Osteocyte (in vitro differentiated cells): Measurements from ENCODE around the gene ZNG1B. TPM values are rescaled to one million over a fixed set of nuclear protein-coding genes. Genes with fewer than 3 reads are reported as not detected.
"Not testable (repeated sequence)": the region's sequence is repeated elsewhere in the genome, so short reads cannot be mapped to it uniquely, and the experiment has no call there.

Experiments used
- DNase-seq: peaks from one replicate; pipeline ENCODE4 v3.0.0; 2021; ENCODE audit warnings: mixed read lengths; ENCODE audit not compliant: unreplicated experiment; ENCODE audit errors: extremely low spot score
- H3K27ac Mint-ChIP-seq: one replicate; pipeline ENCODE4 v1.8.0; 2021; ENCODE audit warnings: mild to moderate bottlenecking, mixed read lengths; ENCODE audit not compliant: unreplicated experiment
- H3K27me3 Mint-ChIP-seq: one replicate; pipeline ENCODE4 v1.8.0; 2021; ENCODE audit warnings: mixed read lengths; ENCODE audit not compliant: unreplicated experiment
- H3K36me3 Mint-ChIP-seq: one replicate; pipeline ENCODE4 v1.8.0; 2021; ENCODE audit warnings: mixed read lengths; ENCODE audit not compliant: unreplicated experiment
- H3K4me1 Mint-ChIP-seq: one replicate; pipeline ENCODE4 v1.8.0; 2021; ENCODE audit warnings: mixed read lengths; ENCODE audit not compliant: unreplicated experiment
- H3K4me3 Mint-ChIP-seq: one replicate; pipeline ENCODE4 v1.8.0; 2021; ENCODE audit warnings: mild to moderate bottlenecking, moderate library complexity, mixed read lengths; ENCODE audit not compliant: unreplicated experiment
- H3K9me3 Mint-ChIP-seq: one replicate; pipeline ENCODE4 v1.8.0; 2021; ENCODE audit warnings: mixed read lengths; ENCODE audit not compliant: unreplicated experiment
- total RNA-seq: library from RNA; stranded (reverse); gene quantifications from 2 replicates; pipeline ENCODE4 v1.2.1, GENCODE V29; 2021

ZNG1B gene
- total RNA-seq, 1 donor from 2014 or later, result 33.8 TPM

DNA sequence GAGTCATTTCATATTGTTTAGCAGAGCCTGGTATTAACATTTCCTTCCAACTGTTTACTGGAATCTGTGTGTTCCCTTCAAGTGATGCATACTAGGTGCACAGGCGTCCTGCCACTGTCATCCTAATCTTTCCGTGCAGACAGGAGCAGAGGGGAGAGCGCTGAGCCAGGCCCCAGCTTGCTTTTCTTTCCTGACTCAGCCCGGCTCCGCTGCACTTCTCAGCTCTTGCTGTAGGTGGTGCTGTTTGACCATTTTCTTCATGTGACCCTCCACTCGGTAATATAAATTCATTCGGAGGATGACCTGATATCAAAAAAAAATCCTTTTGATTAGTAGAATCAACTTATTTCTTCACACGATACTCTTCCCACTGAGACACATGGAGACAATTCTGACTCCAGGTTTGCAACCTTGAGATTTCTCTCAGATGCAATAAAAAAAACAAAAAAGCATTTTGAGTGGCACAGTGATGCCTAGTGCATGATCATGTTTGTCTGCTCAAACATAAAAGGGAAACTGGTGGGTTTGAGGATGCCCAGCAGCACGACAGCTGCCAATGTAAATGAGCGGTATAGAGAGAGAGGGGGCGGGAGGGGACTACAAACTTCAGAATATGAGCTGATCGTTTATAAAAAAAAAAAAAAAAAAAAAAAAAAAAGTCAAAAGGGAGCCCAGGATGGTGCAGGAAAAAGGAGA, 90.0 kb downstream of the ZNG1B start:
- not testable (repeated sequence) for DNase-seq, H3K9me3 Mint-ChIP-seq, H3K27ac Mint-ChIP-seq, H3K4me3 Mint-ChIP-seq, H3K4me1 Mint-ChIP-seq, H3K27me3 Mint-ChIP-seq, H3K36me3 Mint-ChIP-seq

DNA sequence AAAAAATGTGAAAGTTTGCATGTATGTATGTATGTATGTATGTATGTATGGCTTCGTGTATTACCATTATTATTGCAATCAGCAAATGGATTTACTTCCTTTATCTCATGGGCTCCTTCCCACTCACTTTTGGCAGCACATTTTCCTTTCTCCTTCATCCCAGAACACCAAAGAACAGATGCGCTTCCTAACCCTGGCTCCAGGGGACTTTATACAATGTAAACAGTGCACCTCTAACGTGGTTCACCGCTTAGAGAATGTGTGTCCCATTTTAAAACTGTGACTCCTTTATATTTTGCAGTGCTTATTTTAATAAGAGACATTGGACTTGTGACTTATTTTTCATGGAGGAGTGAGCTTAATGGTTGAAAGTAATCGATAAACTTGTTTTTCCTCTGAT, 90.6 kb downstream of the ZNG1B start:
- H3K4me1 Mint-ChIP-seq, H3K4me3 Mint-ChIP-seq, H3K36me3 Mint-ChIP-seq, H3K9me3 Mint-ChIP-seq, H3K27me3 Mint-ChIP-seq, DNase-seq, H3K27ac Mint-ChIP-seq: not testable (repeated sequence)

DNA sequence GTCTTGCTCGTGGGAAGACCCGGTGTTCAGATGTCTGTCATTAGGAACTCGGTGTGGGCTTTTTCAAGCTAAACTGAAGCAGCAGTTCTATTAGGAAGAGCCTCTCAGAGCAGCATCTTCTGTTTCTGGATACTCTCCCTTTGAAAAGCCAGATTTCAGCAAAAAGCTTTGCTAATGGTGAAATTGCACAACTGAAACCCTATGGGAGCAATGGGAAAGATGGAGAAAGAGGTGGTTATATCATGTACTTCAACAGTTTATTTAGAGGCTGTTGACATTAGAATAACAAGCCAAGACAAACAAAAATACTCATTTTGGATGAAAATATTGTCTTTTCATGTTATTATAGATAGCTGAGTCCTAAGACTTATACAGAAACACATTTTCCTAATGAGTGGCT, 91.4 kb downstream of the ZNG1B start:
- not testable (repeated sequence) for H3K9me3 Mint-ChIP-seq, H3K4me3 Mint-ChIP-seq

DNA sequence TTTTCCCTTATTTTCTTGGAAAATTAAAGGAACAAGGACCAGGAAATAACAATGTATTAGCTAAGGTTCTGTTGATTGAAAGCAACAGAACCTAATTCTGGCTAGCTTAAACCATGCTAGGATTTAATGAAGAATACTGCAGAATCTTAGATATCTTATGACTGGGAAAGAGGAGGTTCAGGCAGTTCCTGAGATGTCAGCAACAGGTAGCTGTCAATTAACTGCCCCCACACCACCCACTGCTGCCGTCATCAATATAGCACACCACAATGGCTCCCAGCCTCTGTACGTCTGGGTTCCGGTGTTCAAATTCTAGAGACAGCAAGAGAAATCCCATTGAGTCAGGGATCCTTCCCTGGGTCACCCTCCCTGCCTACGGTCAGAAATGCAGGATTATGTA, 95.5 kb downstream of the ZNG1B start:
- not testable (repeated sequence) for H3K4me1 Mint-ChIP-seq, H3K4me3 Mint-ChIP-seq, H3K27ac Mint-ChIP-seq, H3K36me3 Mint-ChIP-seq, DNase-seq, H3K9me3 Mint-ChIP-seq
- H3K27me3 Mint-ChIP-seq, result peaks cover 11% of the 10 kb centered on the region

More for the DNA sequence above, 91.4 kb downstream of the ZNG1B start:
- not testable (repeated sequence) for DNase-seq, H3K27ac Mint-ChIP-seq, H3K36me3 Mint-ChIP-seq, H3K4me1 Mint-ChIP-seq
- peaks cover 14% of the 10 kb centered on the region for H3K27me3 Mint-ChIP-seq

DNA sequence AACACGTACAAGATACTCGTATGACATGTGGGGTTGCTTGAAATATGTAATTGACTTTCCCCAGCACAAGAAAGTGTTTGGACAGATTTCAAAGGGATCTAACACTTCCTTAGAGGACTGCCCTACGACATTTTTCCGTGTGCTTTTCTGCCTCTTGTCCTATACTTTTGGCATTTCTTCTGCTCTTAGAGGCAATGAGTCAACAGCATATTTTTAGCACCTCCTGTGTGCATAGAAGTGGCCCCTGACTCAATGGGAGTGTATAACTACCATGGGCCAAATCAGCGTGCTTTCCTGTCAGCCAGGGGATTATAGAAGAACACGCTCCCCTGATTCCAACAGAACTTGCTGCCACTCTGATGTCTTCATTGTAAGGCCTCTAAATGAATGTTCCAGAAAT, 99.1 kb downstream of the ZNG1B start:
- not testable (repeated sequence) for H3K27ac Mint-ChIP-seq, H3K36me3 Mint-ChIP-seq, DNase-seq, H3K9me3 Mint-ChIP-seq, H3K4me3 Mint-ChIP-seq, H3K4me1 Mint-ChIP-seq
- H3K27me3 Mint-ChIP-seq, result peaks cover 14% of the 10 kb centered on the region

DNA sequence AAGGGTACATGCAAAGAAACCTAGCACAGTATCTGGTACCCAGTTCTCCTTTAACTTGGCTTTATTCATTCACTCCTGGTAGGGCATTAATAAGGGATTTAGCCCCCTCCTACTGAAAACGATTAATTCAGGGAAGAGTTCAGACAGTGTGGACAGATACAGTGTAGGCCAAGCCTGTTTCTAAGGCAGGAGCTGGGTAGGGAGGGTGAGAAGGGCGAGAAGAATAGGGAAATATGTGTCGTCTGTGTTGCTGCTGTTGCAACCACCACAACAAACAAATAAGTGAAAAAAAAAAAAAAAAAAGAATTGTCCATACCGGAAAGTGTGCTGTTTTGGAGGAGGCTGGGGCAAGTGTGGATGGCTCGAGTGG, 103.3 kb downstream of the ZNG1B start:
- not testable (repeated sequence) for H3K27ac Mint-ChIP-seq, H3K36me3 Mint-ChIP-seq, H3K4me1 Mint-ChIP-seq, DNase-seq, H3K9me3 Mint-ChIP-seq
- Mint-ChIP-seq H3K27me3 (peaks cover 13% of the 10 kb centered on the region), H3K4me3 (peak overlapping the region; percentile 67)

DNA sequence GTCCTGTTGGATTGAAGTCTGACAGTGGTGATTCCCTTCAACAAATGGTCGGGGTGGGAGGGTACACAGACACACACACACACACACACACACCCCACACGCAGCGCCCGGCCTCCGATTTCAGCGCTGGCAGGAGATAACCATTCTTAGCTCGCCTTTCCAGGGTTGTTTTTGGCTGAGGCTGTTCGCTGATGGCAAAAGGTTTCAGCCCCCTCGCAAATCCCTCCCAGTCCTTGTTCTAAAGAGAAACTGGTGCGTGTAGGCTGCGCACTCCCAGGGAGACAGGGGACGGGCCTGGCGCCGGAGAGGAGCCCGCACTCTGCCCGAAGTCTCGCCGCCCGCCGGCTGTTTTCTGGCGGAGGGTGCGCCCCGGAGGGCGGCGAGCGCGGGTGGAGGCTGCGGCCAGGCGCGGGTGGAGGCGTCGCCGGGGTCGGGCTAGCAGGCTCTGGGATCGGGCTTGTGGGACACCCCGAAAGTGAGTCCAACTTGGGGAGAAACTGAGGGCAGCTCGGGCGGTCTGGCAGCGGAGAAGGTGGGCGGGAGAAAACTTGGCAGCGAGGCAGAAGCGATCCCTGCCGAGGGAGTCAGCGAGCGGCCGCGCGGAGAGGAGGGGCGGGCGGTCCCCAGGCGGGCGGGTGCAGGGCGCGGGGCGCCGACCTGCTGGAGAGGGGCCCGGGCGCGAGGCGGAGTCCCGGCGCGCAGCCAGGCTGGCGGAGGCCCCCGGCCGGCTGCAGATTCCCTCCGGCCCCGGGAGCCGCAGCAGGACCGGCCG, 103.9 kb downstream of the ZNG1B start:
- H3K4me1 Mint-ChIP-seq, H3K36me3 Mint-ChIP-seq, H3K27ac Mint-ChIP-seq, H3K9me3 Mint-ChIP-seq: not testable (repeated sequence)
- Mint-ChIP-seq H3K4me3 (peak overlapping the region; percentile 67), H3K27me3 (peaks cover 13% of the 10 kb centered on the region)
- peak; percentile 86 for DNase-seq

DNA sequence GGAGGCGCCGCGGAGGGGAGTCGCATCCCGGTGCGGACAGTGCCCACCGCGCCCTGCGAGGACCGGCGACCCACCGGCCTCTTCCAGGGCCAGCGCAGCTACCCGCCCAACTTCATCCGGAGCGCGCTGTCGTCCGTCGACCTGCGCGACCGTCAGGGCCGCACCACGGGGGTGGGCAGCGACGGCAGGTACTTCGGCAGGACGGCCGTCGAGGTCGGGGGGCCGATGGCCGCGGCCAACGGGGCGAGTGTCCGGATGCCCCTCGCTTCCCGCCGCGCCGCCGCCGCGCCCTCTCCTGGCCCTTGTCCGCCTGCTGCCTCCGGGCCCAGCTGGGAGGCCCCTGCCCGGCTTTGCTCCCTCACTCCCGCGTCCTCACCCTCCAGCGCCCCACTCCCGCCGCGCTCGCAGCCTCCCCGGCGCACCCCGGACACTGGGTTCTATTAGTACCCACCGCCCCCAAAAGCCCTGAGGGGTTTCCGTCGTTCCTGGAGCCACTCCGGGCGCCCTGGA, 104.5 kb downstream of the ZNG1B start:
- H3K36me3 Mint-ChIP-seq, H3K27ac Mint-ChIP-seq, H3K4me1 Mint-ChIP-seq, H3K9me3 Mint-ChIP-seq, DNase-seq: not testable (repeated sequence)
- Mint-ChIP-seq H3K4me3 (peak overlapping the region; percentile 55), H3K27me3 (peaks cover 13% of the 10 kb centered on the region)

DNA sequence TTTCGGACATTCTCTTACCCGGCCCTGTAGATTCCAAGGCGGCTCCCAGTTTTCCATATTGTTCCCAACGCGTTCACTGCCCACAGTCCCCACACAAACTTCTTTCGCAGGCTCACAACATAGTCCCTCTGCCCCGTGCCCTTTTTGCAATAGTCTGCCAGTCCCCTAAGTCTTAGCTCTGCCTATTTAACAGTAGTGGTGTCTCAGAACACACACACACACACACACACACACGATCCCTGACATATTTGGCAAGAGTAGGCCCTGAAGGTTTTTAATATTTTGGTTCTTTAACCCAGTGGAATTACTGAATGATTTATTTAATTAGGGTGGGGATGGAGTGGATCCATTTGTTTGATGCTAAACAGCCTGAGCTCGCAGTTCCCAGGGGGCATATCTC, 105.0 kb downstream of the ZNG1B start:
- DNase-seq, H3K36me3 Mint-ChIP-seq, H3K9me3 Mint-ChIP-seq, H3K4me1 Mint-ChIP-seq, H3K27ac Mint-ChIP-seq: not testable (repeated sequence)
- H3K27me3 Mint-ChIP-seq, result peaks cover 15% of the 10 kb centered on the region
- H3K4me3 Mint-ChIP-seq, result peak overlapping the region; percentile 55

Other genes starting within 250 kb of the ZNG1B start
- not detected in 2 replicates for gene PAX8, start 158.8 kb upstream of the ZNG1B start, total RNA-seq
- 0.18 and 0.21 TPM in 2 replicates for gene FOXD4L1, start 61.0 kb downstream of the ZNG1B start, total RNA-seq
- 24.9 and 26.2 TPM in 2 replicates for gene RABL2A, start 189.6 kb downstream of the ZNG1B start, total RNA-seq